Vagina (tissue), 2 donors: ENCODE data around the gene RPL3.

Experiments
- POLR2A ChIP-seq, 2 donors: fragments of 450-650 bp; IDR thresholded peaks; one replicate each; pipeline ENCODE4 v1.6.1; 2017; ENCODE audit warnings: antibody characterized with exemption in 2 of 2, mild to moderate bottlenecking in 2 of 2, moderate library complexity in 2 of 2
- POLR2AphosphoS5 ChIP-seq, 2 donors: sonication (generic); formaldehyde crosslinking; IDR thresholded peaks; one replicate each; pipeline ENCODE4 v1.9.0; 2017; ENCODE audit warnings: antibody characterized with exemption in 2 of 2, mild to moderate bottlenecking in 2 of 2, low read depth in 1 of 2; ENCODE audit not compliant: insufficient read depth in 1 of 2

GRCh38 chr22:39276440-39277141 is 42.8 kb downstream of the RPL3 start:
- no peak for TF ChIP-seq POLR2AphosphoS5 (IDR thresholded peaks at IDR 0.05; ENCODE audit: insufficient read depth in 1 of 2, low read depth in 1 of 2)
- TF ChIP-seq POLR2A (IDR thresholded peaks at IDR 0.05) = no peak
